Vagina (tissue), 2 donors: ENCODE data around the gene PHOSPHO1. TPM values are rescaled to one million over a fixed set of nuclear protein-coding genes. Genes with fewer than 3 reads are reported as not detected.

Experiments used
- DNase-seq, 2 donors: peaks; one replicate each; pipeline ENCODE4 v3.0.0-alpha.2; 2017; ENCODE audit errors: extremely low spot score in 2 of 2
- H3K27ac ChIP-seq: fragments of 200-600 bp; sonication (generic); one replicate; pipeline ENCODE4 v1.5.1; 2019
- H3K27me3 ChIP-seq: fragments of 200-600 bp; sonication (generic); one replicate; pipeline ENCODE4 v1.5.1; 2019
- H3K36me3 ChIP-seq, 2 donors: fragments of 200-600 bp; sonication (generic); one replicate each; pipeline ENCODE4 v1.5.1; 2017 to 2019
- H3K4me1 ChIP-seq: fragments of 200-600 bp; sonication (generic); one replicate; pipeline ENCODE4 v1.5.1; 2019
- H3K4me3 ChIP-seq, 2 donors: fragments of 200-600 bp; sonication (generic); 1 replicate in 1 of 2; 2 replicates in 1 of 2; pipeline ENCODE4 v1.5.1; 2016 to 2019
- H3K9me3 ChIP-seq: fragments of 200-600 bp; sonication (generic); one replicate; pipeline ENCODE4 v1.5.1; 2019
- POLR2A ChIP-seq, 2 donors: fragments of 450-650 bp; IDR thresholded peaks; one replicate each; pipeline ENCODE4 v1.6.1; 2017; ENCODE audit warnings: antibody characterized with exemption in 2 of 2, mild to moderate bottlenecking in 2 of 2, moderate library complexity in 2 of 2
- POLR2AphosphoS5 ChIP-seq, 2 donors: sonication (generic); formaldehyde crosslinking; IDR thresholded peaks; one replicate each; pipeline ENCODE4 v1.9.0; 2017; ENCODE audit warnings: antibody characterized with exemption in 2 of 2, mild to moderate bottlenecking in 2 of 2, low read depth in 1 of 2; ENCODE audit not compliant: insufficient read depth in 1 of 2
- intact Hi-C: fragments of 100-400 bp; cut with DNase I; formaldehyde crosslinking; loops from one replicate; pipeline ENCODE4 v1.15.1; 2023
- total RNA-seq: library from RNA; depleted of rRNA; stranded (reverse); fragments of >200 nt; gene quantifications from one replicate; pipeline ENCODE4 v1.2.3, GENCODE V29; 2016
- TF ChIP-seq, protein P1 (sequence below), 3 experiments: fragments of 450-650 bp in 2 of 3; fragments of 200-600 bp in 1 of 3; sonication (generic) in 1 of 3; IDR thresholded peaks; one replicate each; pipeline ENCODE4 v1.5.1; 2017 to 2019; ENCODE audit warnings: antibody characterized with exemption in 3 of 3, mild to moderate bottlenecking in 2 of 3, moderate library complexity in 2 of 3

PHOSPHO1 gene
- total RNA-seq, 1 donor from 2014 or later, result not detected

DNA sequence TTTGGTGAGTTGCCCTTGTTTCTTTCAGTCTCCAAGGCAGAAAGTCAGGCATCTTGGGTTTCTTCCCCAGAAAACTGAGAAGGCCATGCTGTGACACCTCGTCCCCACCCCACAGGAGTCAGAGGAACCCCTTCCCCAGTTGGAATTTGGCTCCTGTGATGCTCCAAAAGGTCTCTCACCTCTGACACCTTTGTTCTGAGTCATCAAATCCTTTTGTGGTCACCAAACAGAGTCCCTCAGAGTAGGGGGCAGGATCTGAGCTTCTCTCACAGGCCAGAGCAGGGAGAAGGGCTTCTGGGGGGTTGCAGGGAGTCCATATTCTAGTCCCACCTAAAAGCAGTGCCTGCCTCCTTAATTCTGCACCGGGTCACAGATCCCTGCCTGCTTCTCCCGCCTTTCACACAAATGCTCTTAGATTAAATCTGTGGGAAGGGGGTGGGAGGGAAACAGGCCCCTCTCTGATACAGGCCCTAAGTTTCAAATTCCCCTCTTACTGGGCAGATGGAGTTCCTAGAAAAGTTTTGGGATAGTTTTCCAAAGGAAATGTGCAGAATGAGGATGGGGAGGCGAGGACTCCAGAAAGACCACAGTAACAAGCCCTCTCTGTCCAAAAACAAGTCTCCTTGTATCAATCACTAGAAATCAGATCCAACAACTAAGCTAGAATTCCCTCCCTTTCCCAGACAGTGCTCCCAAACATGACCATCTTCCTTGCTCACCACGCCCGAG lies 1.3 kb downstream of the PHOSPHO1 start:
- Histone ChIP-seq H3K27ac (no peak overlapping the region), H3K4me3 (no peak overlapping the region), H3K9me3 (no peaks in the 10 kb centered on the region), H3K36me3 (no peaks in the 10 kb centered on the region), H3K27me3 (peaks cover 7% of the 10 kb centered on the region), H3K4me1 (peaks cover 26% of the 10 kb centered on the region)
- no peak for DNase-seq
- TF ChIP-seq POLR2A (IDR thresholded peaks at IDR 0.05) (no peak), POLR2AphosphoS5 (IDR thresholded peaks at IDR 0.05; ENCODE audit: insufficient read depth in 1 of 2, low read depth in 1 of 2) (no peak)
- TF ChIP-seq, protein P1, sequence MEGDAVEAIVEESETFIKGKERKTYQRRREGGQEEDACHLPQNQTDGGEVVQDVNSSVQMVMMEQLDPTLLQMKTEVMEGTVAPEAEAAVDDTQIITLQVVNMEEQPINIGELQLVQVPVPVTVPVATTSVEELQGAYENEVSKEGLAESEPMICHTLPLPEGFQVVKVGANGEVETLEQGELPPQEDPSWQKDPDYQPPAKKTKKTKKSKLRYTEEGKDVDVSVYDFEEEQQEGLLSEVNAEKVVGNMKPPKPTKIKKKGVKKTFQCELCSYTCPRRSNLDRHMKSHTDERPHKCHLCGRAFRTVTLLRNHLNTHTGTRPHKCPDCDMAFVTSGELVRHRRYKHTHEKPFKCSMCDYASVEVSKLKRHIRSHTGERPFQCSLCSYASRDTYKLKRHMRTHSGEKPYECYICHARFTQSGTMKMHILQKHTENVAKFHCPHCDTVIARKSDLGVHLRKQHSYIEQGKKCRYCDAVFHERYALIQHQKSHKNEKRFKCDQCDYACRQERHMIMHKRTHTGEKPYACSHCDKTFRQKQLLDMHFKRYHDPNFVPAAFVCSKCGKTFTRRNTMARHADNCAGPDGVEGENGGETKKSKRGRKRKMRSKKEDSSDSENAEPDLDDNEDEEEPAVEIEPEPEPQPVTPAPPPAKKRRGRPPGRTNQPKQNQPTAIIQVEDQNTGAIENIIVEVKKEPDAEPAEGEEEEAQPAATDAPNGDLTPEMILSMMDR (IDR thresholded peaks at IDR 0.05), result no peak
- intact Hi-C loops, result loop anchor here (5.0 kb wide), 1 partner anchor 52 kb away; no protein-coding TSS in a partner anchor

DNA sequence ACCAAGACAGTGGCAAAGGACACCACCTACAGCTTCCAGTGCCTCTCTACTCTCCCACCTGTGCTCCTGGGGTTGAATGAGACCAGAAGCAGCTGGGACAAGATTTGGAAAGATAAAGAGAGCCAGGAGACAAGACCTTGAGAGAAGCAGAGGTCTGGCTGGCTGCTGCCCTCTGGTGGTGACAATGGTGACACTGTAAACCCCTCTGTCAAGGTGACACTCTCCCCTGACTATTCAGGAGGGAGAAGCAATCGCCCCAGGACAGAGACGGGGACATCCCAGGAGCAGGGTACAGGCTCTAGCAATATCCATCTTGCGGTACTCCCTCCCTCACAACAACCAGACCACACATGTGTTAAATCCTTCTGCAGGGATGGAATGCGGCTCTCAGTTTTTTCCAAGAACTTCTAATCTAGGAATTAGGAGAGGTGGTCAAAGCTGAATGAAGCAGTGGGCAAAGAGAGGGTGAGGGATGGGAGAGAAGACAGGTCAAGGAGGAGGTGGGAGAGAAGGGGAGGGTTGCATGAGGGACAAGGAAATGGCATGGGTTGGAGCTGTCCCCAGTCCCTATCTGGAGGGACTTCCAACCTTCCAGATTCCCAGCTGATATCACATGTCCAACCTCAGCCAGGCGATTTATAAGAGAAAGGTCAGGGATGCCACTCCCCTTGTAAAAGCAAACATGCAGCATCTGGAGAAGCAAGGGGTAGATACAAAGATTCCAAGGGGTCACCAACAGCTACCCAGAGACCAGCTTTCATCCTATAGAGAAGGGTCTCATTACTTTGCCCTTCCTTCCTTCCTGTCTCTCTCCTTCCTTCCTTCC lies 2.9 kb downstream of the PHOSPHO1 start:
- Histone ChIP-seq H3K27ac (no peak overlapping the region), H3K36me3 (no peaks in the 10 kb centered on the region), H3K9me3 (no peaks in the 10 kb centered on the region), H3K27me3 (peaks cover 13% of the 10 kb centered on the region), H3K4me1 (peaks cover 36% of the 10 kb centered on the region), H3K4me3 (no peak overlapping the region)
- DNase-seq, result no peak
- intact Hi-C loops, result loop anchor here (5.0 kb wide), 1 partner anchor 50 kb away; no protein-coding TSS in a partner anchor
- TF ChIP-seq, protein P1 (IDR thresholded peaks at IDR 0.05), result peak; percentile 38 to 82 (median 70)
- TF ChIP-seq POLR2AphosphoS5 (IDR thresholded peaks at IDR 0.05; ENCODE audit: insufficient read depth in 1 of 2, low read depth in 1 of 2), result no peak

DNA sequence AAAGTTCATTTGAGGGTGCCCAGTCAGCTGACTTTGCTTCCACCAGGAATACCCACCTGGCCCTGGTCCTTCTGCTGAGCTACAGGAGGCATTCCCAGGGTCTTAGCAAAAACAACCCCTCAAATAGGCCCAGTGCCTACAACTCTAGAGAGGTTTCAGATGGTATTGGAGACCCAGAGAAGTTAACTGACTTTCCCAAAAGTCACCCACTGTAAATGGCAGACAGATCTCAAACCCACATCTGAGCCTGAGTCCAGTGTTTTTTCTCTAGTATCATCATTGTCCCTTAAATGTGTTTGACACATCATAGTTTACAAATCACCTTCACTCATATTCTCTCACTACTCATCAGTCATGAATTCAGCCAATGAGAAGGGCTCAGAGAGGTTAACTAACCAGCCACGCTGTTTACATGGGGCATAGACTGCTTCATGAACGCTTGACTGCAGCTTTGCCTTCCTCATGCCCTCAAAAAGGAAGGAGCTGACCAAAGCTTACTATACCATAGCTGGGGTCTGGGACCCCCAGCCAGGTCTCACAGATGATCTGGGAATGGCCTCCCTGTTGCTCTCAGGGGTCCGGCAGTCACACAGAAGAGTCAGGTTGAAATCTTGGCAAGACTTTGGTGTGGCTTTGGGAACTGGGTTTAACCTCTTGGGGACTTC lies 3.7 kb downstream of the PHOSPHO1 start:
- Histone ChIP-seq H3K9me3 (no peaks in the 10 kb centered on the region), H3K27me3 (peaks cover 13% of the 10 kb centered on the region), H3K36me3 (no peaks in the 10 kb centered on the region), H3K4me3 (no peak overlapping the region), H3K4me1 (peaks cover 36% of the 10 kb centered on the region), H3K27ac (no peak overlapping the region)
- intact Hi-C loops, result loop anchor here (5.0 kb wide), 1 partner anchor 50 kb away; no protein-coding TSS in a partner anchor
- DNase-seq, result no peak
- TF ChIP-seq POLR2A (IDR thresholded peaks at IDR 0.05) (no peak), POLR2AphosphoS5 (IDR thresholded peaks at IDR 0.05; ENCODE audit: insufficient read depth in 1 of 2, low read depth in 1 of 2) (no peak)
- TF ChIP-seq, protein P1 (IDR thresholded peaks at IDR 0.05), result no peak

DNA sequence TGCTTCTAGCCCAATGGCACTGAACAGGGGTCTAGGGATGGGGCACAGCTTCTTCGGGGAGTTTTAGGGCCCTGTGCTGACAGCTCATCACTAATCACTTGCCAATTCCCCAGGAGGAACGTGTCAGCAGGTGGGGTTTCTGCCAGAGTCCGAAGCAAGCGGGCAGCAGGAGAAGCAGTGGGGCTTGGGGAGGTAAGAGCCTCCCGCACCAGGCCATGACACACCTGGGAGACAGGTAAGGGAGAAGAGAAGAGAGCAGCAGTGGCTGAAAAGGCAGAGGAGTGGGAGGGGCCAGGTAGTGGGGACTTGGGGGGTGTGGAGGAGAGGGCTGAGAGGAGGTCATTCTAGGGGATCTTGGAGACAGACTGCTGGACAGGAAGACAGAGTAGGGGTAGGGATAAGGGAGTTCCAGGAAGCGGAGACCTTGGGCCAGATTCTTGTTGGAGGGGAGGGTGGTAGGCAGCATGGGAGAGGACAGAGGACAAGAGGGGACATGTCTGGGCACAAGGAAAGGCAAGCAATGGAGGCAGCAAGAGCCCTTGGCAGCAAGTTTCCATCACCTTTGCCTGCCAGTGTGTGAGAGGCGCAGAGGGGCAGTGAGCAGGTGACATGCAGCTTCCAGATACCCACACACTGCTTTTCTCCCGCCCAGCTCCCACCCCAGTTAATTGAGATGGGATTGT lies 4.9 kb downstream of the PHOSPHO1 start:
- Histone ChIP-seq H3K4me1 (peaks cover 28% of the 10 kb centered on the region), H3K27ac (no peak overlapping the region), H3K4me3 (no peak overlapping the region), H3K36me3 (no peaks in the 10 kb centered on the region), H3K9me3 (no peaks in the 10 kb centered on the region), H3K27me3 (peaks cover 13% of the 10 kb centered on the region)
- DNase-seq, result no peak
- TF ChIP-seq POLR2A (IDR thresholded peaks at IDR 0.05) (no peak), POLR2AphosphoS5 (IDR thresholded peaks at IDR 0.05; ENCODE audit: insufficient read depth in 1 of 2, low read depth in 1 of 2) (no peak)
- TF ChIP-seq, protein P1 (IDR thresholded peaks at IDR 0.05), result no peak
- intact Hi-C loops, result loop anchor here (5.0 kb wide), 1 partner anchor 48 kb away; no protein-coding TSS in a partner anchor
